SK-N-SH treated with all-trans-retinoic acid at 6 μM for 48 hours (cell line): ENCODE data around the gene C9orf85.
A peak's percentile ranks its signal among the peaks of the same experiment; 100 is the strongest.

Experiments used
- ATAC-seq: fragments of 200-7000 bp; cut with Tn5 transposase; 3 replicates; pipeline ENCODE4 v1.9.1; 2020; ENCODE audit warnings: mild to moderate bottlenecking, moderate library complexity
- ARNTL ChIP-seq: fragments of 450-650 bp; formaldehyde crosslinking; IDR thresholded peaks from 2 replicates; pipeline ENCODE4 v1.5.0; 2020; ENCODE audit warnings: low read depth, mild to moderate bottlenecking, moderate library complexity, borderline replicate concordance
- BACH2 ChIP-seq: fragments of 250-450 bp; sonication (Bioruptor Pico); IDR thresholded peaks from 2 replicates; pipeline ENCODE4 v1.9.0; 2021; ENCODE audit warnings: mild to moderate bottlenecking, borderline replicate concordance
- CSDC2 ChIP-seq: fragments of 250-450 bp; sonication (Bioruptor Pico); IDR thresholded peaks from 2 replicates; pipeline ENCODE4 v1.5.0; 2020; ENCODE audit warnings: mild to moderate bottlenecking, moderate library complexity
- ESRRG ChIP-seq: fragments of 250-450 bp; sonication (Bioruptor Pico); IDR thresholded peaks from 2 replicates; pipeline ENCODE4 v1.6.1; 2021; ENCODE audit warnings: mild to moderate bottlenecking
- GLIS3 ChIP-seq: fragments of 250-450 bp; sonication (Bioruptor Pico); IDR thresholded peaks from 2 replicates; pipeline ENCODE4 v1.5.0; 2020; ENCODE audit warnings: mild to moderate bottlenecking, moderate library complexity
- ISL1 ChIP-seq: fragments of 250-450 bp; sonication (Bioruptor Pico); IDR thresholded peaks from 2 replicates; pipeline ENCODE4 v2.1.2; 2022; ENCODE audit warnings: mild to moderate bottlenecking, moderate library complexity
- OSR1 ChIP-seq: fragments of 250-450 bp; sonication (Bioruptor Pico); IDR thresholded peaks from 2 replicates; pipeline ENCODE4 v1.8.0; 2022; ENCODE audit warnings: moderate library complexity, mild to moderate bottlenecking, inconsistent platforms
- PPARA ChIP-seq: fragments of 250-450 bp; sonication (Bioruptor Pico); IDR thresholded peaks from 2 replicates; pipeline ENCODE4 v1.5.0; 2020; ENCODE audit warnings: mild to moderate bottlenecking, borderline replicate concordance
- RARB ChIP-seq: fragments of 250-450 bp; sonication (Bioruptor Pico); IDR thresholded peaks from 2 replicates; pipeline ENCODE4 v1.8.0; 2021; ENCODE audit warnings: mild to moderate bottlenecking, moderate library complexity
- SNAI2 ChIP-seq: fragments of 250-450 bp; sonication (Bioruptor Pico); IDR thresholded peaks from 2 replicates; pipeline ENCODE4 v1.5.0; 2020; ENCODE audit warnings: mild to moderate bottlenecking, moderate library complexity
- TCF4 ChIP-seq: fragments of 250-450 bp; sonication (Bioruptor Pico); IDR thresholded peaks from 2 replicates; pipeline ENCODE4 v1.8.0; 2021; ENCODE audit warnings: mild to moderate bottlenecking, moderate library complexity, borderline replicate concordance
- TOX ChIP-seq: fragments of 250-450 bp; sonication (Bioruptor Pico); IDR thresholded peaks from 2 replicates; pipeline ENCODE4 v1.8.0; 2021; ENCODE audit warnings: mild to moderate bottlenecking, moderate library complexity, borderline replicate concordance
- ZC3H10 ChIP-seq: fragments of 250-450 bp; sonication (Bioruptor Pico); IDR thresholded peaks from 2 replicates; pipeline ENCODE4 v1.5.1; 2021; ENCODE audit warnings: mild to moderate bottlenecking, moderate library complexity
- ZFP3 ChIP-seq: fragments of 250-450 bp; sonication (Bioruptor Pico); IDR thresholded peaks from 2 replicates; pipeline ENCODE4 v1.5.0; 2020; ENCODE audit warnings: mild to moderate bottlenecking, moderate library complexity
- ZNF565 ChIP-seq: fragments of 450-650 bp; formaldehyde crosslinking; conservative IDR thresholded peaks from 2 replicates; pipeline ENCODE4 v1.5.0; 2020; ENCODE audit warnings: low read depth, mild to moderate bottlenecking, moderate library complexity
- ZNF70 ChIP-seq: fragments of 450-650 bp; formaldehyde crosslinking; IDR thresholded peaks from 2 replicates; pipeline ENCODE4 v1.5.0; 2020; ENCODE audit warnings: mild to moderate bottlenecking, moderate library complexity
- TF ChIP-seq, protein P1 (sequence below): fragments of 250-450 bp; sonication (Bioruptor Pico); IDR thresholded peaks from 2 replicates; pipeline ENCODE4 v1.8.0; 2021; ENCODE audit warnings: low read depth, mild to moderate bottlenecking, moderate library complexity, borderline replicate concordance
- TF ChIP-seq, protein P2 (sequence below): fragments of 250-450 bp; sonication (Bioruptor Pico); IDR thresholded peaks from 2 replicates; pipeline ENCODE4 v1.5.1; 2020; ENCODE audit warnings: low read depth, mild to moderate bottlenecking, moderate library complexity
- TF ChIP-seq, protein P3 (sequence below): fragments of 250-450 bp; sonication (Bioruptor Pico); IDR thresholded peaks from 2 replicates; pipeline ENCODE4 v1.5.1; 2021; ENCODE audit warnings: mild to moderate bottlenecking, moderate library complexity
- TF ChIP-seq, protein P4 (sequence below): fragments of 250-450 bp; sonication (Bioruptor Pico); IDR thresholded peaks from 2 replicates; pipeline ENCODE4 v1.8.0; 2020; ENCODE audit warnings: mild to moderate bottlenecking, moderate library complexity, borderline replicate concordance
- TF ChIP-seq, protein P5 (sequence below): fragments of 250-450 bp; sonication (Bioruptor Pico); IDR thresholded peaks from 2 replicates; pipeline ENCODE4 v1.5.0; 2020; ENCODE audit warnings: mild to moderate bottlenecking, moderate library complexity

C9orf85 gene

DNA sequence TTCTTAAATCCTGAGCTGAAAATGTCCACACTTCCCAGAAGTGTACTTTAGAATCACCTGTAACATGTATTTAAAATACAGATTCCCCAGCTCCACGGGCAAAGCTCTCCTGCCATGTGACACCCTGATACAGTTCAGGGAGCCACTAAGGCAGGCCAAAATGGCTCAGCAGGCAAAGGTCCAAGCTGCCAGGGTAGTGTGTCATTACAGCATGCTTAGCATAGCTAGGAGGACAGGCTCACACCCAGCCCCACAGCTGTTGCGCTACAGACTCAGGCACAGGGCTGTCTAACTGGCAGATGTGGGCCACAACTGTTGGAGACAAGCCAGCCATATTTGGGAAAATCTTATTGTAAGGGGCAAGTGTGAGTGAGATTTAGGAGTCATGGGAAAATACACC, 73.0 kb downstream of the C9orf85 start:
- peak; percentile 51; the same call in 2 of the 3 replicates for ATAC-seq
- TF ChIP-seq SNAI2 (CRISPR knock-in tag) (no peak), OSR1 (CRISPR knock-in tag) (no peak), TCF4 (no peak), ZNF565 (CRISPR knock-in tag) (no peak), CSDC2 (CRISPR knock-in tag) (no peak), GLIS3 (CRISPR knock-in tag) (no peak), RARB (no peak), ZFP3 (no peak), ZC3H10 (CRISPR knock-in tag) (no peak), BACH2 (CRISPR knock-in tag) (no peak), ZNF70 (CRISPR knock-in tag) (no peak), TOX (CRISPR knock-in tag) (no peak), PPARA (CRISPR knock-in tag) (no peak)
- TF ChIP-seq, protein P1, sequence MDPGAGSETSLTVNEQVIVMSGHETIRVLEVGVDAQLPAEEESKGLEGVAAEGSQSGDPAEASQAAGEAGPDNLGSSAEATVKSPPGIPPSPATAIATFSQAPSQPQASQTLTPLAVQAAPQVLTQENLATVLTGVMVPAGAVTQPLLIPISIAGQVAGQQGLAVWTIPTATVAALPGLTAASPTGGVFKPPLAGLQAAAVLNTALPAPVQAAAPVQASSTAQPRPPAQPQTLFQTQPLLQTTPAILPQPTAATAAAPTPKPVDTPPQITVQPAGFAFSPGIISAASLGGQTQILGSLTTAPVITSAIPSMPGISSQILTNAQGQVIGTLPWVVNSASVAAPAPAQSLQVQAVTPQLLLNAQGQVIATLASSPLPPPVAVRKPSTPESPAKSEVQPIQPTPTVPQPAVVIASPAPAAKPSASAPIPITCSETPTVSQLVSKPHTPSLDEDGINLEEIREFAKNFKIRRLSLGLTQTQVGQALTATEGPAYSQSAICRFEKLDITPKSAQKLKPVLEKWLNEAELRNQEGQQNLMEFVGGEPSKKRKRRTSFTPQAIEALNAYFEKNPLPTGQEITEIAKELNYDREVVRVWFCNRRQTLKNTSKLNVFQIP (CRISPR knock-in tag) = no peak
- TF ChIP-seq, protein P2, sequence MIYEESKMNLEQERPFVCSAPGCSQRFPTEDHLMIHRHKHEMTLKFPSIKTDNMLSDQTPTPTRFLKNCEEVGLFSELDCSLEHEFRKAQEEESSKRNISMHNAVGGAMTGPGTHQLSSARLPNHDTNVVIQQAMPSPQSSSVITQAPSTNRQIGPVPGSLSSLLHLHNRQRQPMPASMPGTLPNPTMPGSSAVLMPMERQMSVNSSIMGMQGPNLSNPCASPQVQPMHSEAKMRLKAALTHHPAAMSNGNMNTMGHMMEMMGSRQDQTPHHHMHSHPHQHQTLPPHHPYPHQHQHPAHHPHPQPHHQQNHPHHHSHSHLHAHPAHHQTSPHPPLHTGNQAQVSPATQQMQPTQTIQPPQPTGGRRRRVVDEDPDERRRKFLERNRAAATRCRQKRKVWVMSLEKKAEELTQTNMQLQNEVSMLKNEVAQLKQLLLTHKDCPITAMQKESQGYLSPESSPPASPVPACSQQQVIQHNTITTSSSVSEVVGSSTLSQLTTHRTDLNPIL (CRISPR knock-in tag) = no peak

DNA sequence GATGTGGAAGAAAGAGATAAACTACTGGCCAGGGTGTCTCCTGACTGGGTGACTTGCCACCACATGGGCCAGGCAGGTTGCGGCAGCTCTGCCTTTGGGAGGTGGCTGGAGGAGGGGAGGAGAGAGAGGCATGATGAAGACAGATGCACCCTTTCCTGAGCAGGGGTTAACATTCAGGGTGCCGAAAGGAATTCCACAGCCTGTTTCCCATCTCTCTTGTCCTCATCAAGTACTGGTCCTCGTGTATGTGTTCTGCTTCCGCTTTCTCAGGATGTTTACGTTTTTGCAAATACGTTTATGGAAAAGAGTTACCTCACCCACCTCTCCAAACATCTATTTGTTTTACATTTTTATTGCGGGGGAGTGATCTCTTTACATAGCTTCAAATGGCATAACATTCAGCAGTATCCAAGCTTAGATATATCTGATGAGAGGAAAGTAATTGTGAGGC, 73.4 kb downstream of the C9orf85 start:
- ATAC-seq = no peak
- no peak for TF ChIP-seq SNAI2 (CRISPR knock-in tag)
- TF ChIP-seq RARB = no peak
- no peak for TF ChIP-seq ARNTL
- TF ChIP-seq, protein P3, sequence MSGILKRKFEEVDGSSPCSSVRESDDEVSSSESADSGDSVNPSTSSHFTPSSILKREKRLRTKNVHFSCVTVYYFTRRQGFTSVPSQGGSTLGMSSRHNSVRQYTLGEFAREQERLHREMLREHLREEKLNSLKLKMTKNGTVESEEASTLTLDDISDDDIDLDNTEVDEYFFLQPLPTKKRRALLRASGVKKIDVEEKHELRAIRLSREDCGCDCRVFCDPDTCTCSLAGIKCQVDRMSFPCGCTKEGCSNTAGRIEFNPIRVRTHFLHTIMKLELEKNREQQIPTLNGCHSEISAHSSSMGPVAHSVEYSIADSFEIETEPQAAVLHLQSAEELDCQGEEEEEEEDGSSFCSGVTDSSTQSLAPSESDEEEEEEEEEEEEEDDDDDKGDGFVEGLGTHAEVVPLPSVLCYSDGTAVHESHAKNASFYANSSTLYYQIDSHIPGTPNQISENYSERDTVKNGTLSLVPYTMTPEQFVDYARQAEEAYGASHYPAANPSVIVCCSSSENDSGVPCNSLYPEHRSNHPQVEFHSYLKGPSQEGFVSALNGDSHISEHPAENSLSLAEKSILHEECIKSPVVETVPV (CRISPR knock-in tag) = no peak
- TF ChIP-seq ZC3H10 (CRISPR knock-in tag) = no peak
- no peak for TF ChIP-seq ISL1 (CRISPR knock-in tag)
- TF ChIP-seq, protein P4, sequence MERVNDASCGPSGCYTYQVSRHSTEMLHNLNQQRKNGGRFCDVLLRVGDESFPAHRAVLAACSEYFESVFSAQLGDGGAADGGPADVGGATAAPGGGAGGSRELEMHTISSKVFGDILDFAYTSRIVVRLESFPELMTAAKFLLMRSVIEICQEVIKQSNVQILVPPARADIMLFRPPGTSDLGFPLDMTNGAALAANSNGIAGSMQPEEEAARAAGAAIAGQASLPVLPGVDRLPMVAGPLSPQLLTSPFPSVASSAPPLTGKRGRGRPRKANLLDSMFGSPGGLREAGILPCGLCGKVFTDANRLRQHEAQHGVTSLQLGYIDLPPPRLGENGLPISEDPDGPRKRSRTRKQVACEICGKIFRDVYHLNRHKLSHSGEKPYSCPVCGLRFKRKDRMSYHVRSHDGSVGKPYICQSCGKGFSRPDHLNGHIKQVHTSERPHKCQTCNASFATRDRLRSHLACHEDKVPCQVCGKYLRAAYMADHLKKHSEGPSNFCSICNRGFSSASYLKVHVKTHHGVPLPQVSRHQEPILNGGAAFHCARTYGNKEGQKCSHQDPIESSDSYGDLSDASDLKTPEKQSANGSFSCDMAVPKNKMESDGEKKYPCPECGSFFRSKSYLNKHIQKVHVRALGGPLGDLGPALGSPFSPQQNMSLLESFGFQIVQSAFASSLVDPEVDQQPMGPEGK (CRISPR knock-in tag) = no peak
- TF ChIP-seq, all 23 proteins: peak for 0

DNA sequence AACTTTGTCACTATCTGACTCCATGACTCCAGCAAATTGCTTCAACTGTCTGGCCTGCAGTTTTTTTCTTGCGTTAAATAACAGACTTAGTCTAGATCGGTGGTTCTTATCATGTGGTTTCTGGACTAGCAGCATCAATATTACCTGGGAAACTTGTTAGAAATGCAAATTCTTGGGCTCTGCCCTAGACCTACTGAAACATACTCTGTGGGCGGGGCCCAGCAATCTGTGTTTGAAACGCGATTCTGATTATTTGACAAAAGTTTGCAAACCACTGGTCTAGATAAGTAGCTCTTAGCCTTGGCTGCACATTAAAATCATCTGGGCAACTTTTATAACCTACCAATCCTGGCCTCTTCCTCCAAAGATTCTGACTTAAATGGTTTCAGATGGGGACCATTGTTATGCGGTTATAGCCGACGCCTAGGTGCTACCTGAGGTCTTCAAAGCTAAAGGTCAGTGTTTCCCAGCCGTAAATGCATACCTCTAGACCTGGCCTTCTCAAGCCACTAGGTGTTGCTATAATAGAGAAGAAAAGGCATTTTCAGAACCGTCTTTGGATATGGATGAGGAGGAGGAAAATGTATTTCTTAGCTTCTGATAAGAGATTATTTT, 74.0 kb downstream of the C9orf85 start:
- no peak for ATAC-seq
- TF ChIP-seq, protein P3 (CRISPR knock-in tag) = no peak
- TF ChIP-seq, protein P5, sequence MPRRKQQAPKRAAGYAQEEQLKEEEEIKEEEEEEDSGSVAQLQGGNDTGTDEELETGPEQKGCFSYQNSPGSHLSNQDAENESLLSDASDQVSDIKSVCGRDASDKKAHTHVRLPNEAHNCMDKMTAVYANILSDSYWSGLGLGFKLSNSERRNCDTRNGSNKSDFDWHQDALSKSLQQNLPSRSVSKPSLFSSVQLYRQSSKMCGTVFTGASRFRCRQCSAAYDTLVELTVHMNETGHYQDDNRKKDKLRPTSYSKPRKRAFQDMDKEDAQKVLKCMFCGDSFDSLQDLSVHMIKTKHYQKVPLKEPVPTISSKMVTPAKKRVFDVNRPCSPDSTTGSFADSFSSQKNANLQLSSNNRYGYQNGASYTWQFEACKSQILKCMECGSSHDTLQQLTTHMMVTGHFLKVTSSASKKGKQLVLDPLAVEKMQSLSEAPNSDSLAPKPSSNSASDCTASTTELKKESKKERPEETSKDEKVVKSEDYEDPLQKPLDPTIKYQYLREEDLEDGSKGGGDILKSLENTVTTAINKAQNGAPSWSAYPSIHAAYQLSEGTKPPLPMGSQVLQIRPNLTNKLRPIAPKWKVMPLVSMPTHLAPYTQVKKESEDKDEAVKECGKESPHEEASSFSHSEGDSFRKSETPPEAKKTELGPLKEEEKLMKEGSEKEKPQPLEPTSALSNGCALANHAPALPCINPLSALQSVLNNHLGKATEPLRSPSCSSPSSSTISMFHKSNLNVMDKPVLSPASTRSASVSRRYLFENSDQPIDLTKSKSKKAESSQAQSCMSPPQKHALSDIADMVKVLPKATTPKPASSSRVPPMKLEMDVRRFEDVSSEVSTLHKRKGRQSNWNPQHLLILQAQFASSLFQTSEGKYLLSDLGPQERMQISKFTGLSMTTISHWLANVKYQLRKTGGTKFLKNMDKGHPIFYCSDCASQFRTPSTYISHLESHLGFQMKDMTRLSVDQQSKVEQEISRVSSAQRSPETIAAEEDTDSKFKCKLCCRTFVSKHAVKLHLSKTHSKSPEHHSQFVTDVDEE (CRISPR knock-in tag) = no peak
- TF ChIP-seq ZNF70 (CRISPR knock-in tag) = no peak
- TF ChIP-seq, protein P1 (CRISPR knock-in tag) = no peak
- TF ChIP-seq, protein P4 (CRISPR knock-in tag) = no peak
- no peak for TF ChIP-seq ESRRG
- TF ChIP-seq ZC3H10 (CRISPR knock-in tag) = no peak
- no peak for TF ChIP-seq ZNF565 (CRISPR knock-in tag)
- TF ChIP-seq, protein P2 (CRISPR knock-in tag) = no peak
- TF ChIP-seq ISL1 (CRISPR knock-in tag) = no peak
